Measurements from ENCODE around the gene EHD1. TPM values are rescaled to one million over a fixed set of nuclear protein-coding genes. Genes with fewer than 3 reads are reported as not detected.

EHD1 gene
- polyA plus RNA-seq, 1 experiment, result 56.1 TPM

DNA sequence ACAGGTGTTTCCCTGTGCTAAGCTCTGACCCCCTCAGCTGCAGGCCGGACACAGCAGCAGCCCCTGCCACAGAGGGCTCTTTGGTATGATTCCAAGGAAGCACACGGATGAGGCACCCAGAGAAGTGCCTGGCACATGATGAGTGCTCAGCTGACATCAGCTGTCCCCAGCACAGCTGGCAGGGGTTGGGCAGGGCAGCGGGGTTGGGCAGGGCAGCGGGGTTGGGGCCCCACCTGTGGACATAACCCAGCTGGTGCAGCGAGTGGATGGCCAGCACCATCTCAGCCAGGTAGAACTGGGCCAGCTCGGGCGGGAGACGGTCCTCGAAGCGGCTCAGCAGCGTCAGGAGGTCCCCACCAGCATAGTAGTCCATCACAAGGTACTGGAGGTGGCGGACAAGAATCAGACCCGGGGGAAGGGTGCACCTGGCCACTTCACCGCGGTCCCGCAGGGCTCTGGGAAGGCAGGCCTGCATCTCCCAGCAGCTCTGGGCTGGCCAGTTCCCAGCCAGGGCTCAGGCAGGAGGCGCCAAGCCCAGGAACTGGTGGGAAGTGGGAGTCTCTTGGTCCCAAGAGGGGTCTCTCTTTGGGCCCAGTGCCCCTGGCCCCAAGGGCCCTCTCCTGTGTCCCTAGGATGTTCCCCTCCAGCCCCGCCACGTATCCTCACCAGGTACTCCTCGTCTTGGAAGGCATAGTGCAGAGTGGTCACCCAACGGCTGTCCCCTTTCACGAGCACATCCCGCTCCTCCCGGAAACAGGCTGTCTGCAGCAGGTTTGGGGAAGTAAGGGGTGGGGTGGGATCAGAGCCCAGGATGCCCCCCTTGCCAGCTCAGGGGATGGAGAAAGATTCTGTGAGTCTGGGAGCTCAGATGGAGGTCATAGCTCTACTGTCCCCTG is 38.3 kb downstream of the EHD1 start:
- TF ChIP-seq, protein P1, sequence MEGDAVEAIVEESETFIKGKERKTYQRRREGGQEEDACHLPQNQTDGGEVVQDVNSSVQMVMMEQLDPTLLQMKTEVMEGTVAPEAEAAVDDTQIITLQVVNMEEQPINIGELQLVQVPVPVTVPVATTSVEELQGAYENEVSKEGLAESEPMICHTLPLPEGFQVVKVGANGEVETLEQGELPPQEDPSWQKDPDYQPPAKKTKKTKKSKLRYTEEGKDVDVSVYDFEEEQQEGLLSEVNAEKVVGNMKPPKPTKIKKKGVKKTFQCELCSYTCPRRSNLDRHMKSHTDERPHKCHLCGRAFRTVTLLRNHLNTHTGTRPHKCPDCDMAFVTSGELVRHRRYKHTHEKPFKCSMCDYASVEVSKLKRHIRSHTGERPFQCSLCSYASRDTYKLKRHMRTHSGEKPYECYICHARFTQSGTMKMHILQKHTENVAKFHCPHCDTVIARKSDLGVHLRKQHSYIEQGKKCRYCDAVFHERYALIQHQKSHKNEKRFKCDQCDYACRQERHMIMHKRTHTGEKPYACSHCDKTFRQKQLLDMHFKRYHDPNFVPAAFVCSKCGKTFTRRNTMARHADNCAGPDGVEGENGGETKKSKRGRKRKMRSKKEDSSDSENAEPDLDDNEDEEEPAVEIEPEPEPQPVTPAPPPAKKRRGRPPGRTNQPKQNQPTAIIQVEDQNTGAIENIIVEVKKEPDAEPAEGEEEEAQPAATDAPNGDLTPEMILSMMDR (IDR thresholded peaks at IDR 0.05; ENCODE audit: low read depth, low read length), result no peak
- Histone ChIP-seq H3K27me3 (ENCODE audit: control insufficient read depth, insufficient read depth, low read length) (no peaks in the 10 kb centered on the region), H3K9me3 (ENCODE audit: control insufficient read depth, insufficient read depth, low read length) (no peaks in the 10 kb centered on the region; the same call in 1 of the 2 replicates), H3K27ac (ENCODE audit: low read depth, low read length) (no peak overlapping the region), H3K4me3 (ENCODE audit: low read depth, low read length) (no peak overlapping the region)
- ChIA-PET CTCF (no interaction called here), POLR2A (interaction anchor here (0.7 kb wide), 1 partner anchor 574 kb away, joined by 3 read pairs; no protein-coding TSS in a partner anchor)
- no peak for DNase-seq (ENCODE audit: low read depth, low spot score)

DNA sequence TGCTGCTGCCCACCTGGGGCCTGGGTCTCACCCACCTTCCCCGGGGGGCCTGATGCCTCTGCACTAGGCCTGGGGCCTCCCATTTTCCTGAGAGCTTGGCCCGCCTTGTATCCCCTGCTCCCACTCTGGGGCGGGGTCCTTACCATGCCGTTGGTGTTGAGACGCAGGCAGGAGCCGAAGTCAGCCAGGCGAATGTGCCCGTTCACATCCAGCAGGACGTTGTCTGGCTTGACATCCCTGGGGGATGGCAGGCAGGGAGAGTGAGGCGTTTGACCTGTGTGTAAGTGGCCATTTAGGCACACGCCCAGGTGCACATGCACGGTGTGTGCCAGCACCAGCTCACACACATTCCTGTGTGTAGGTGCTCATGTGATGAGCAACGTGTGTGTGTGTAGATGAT is 39.1 kb downstream of the EHD1 start:
- Histone ChIP-seq H3K9me3 (ENCODE audit: control insufficient read depth, insufficient read depth, low read length) (no peaks in the 10 kb centered on the region; the same call in 1 of the 2 replicates), H3K27me3 (ENCODE audit: control insufficient read depth, insufficient read depth, low read length) (no peaks in the 10 kb centered on the region), H3K27ac (ENCODE audit: low read depth, low read length) (no peak overlapping the region), H3K4me3 (ENCODE audit: low read depth, low read length) (no peak overlapping the region)
- DNase-seq (ENCODE audit: low read depth, low spot score), result no peak
- ChIA-PET POLR2A (no interaction called here), CTCF (no interaction called here)
- TF ChIP-seq, protein P1 (IDR thresholded peaks at IDR 0.05; ENCODE audit: low read depth, low read length), result no peak

DNA sequence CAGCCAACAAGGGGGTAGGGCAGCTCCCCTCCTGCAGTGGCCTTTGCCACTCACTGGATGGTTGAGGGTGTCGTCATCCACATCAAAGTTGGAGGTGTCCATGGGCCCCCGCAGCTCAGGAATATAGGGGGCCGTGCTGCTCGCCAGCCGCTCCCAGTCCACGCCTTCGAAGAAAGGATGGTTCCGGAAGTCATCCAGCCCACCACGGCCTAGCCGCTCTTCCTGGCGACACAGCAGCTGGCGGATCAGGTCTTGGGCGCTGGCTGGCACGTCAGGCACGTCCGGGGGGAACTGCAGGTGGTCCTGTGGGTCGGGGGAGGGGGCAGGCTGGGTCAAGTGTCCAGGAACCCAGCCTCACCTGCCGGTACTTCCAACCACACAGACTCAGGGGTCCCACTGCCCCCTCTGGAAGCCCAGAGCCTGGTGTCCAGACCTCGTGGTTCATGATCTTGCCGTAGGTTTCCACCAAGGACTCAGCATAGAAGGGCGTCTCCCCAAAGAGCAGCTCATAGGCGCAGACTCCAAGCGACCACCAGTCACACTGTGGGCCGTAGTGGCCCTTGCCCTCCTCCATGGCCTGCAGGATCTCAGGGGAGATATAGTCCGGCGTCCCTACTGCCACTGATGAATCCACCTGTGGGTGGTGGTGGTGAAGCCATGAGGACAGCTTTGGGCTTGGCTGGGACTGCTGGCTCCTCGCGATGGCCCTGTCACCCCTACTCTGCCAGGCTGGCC is 39.7 kb downstream of the EHD1 start:
- ChIA-PET CTCF (no interaction called here), POLR2A (interaction anchor here (0.6 kb wide), 1 partner anchor 9 kb away, joined by 4 read pairs; no protein-coding TSS in a partner anchor)
- no peaks in the 10 kb centered on the region; the same call in 1 of the 2 replicates for H3K9me3 ChIP-seq (ENCODE audit: control insufficient read depth, insufficient read depth, low read length)
- no peaks in the 10 kb centered on the region for H3K27me3 ChIP-seq (ENCODE audit: control insufficient read depth, insufficient read depth, low read length)
- no peak overlapping the region for H3K4me3 ChIP-seq (ENCODE audit: low read depth, low read length)
- TF ChIP-seq, protein P1 (IDR thresholded peaks at IDR 0.05; ENCODE audit: low read depth, low read length), result no peak
- no peak overlapping the region for H3K27ac ChIP-seq (ENCODE audit: low read depth, low read length)
- no peak for DNase-seq (ENCODE audit: low read depth, low spot score)

DNA sequence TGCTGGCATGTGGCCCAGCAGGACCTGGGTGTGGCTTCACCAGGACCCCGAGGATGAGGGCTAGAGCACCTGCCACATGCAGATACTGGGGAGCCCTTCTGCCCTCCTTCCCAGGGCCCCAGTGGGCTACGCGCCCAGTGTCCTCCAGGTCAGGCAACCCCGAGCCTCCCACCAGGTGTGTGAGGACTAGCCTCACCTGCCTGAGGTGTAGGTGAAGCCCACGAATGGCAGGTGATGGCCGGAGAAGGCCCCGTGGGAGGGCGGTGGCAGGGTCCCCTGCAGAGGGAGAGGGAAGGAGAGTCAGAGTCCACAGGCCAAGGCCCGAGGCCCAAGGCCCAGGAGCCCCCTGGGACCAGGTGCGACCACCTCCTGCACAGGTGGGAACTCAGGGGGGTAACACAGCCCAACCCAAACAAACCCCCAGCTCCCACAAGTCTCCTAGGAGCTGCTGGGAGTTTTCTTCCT is 40.5 kb downstream of the EHD1 start:
- no peak overlapping the region for H3K4me3 ChIP-seq (ENCODE audit: low read depth, low read length)
- DNase-seq (ENCODE audit: low read depth, low spot score), result no peak
- ChIA-PET POLR2A (no interaction called here), CTCF (interaction anchor here (0.6 kb wide), 1 partner anchor 49 kb away, joined by 3 read pairs; no protein-coding TSS in a partner anchor)
- TF ChIP-seq, protein P1 (IDR thresholded peaks at IDR 0.05; ENCODE audit: low read depth, low read length), result no peak
- no peaks in the 10 kb centered on the region; the same call in 1 of the 2 replicates for H3K9me3 ChIP-seq (ENCODE audit: control insufficient read depth, insufficient read depth, low read length)
- no peaks in the 10 kb centered on the region for H3K27me3 ChIP-seq (ENCODE audit: control insufficient read depth, insufficient read depth, low read length)
- H3K27ac ChIP-seq (ENCODE audit: low read depth, low read length), result no peak overlapping the region

Data from AG04450 (cell line).